ENCODE measurements around the gene POLD4. TPM values are rescaled to one million over a fixed set of nuclear protein-coding genes. Genes with fewer than 3 reads are reported as not detected.

POLD4 gene
- total and polyA plus RNA-seq, 2 of the 13 experiments (the other 11 are each of a cell fraction or from before 2014, with no cell fraction given), result 10.5 to 27.4 TPM

DNA sequence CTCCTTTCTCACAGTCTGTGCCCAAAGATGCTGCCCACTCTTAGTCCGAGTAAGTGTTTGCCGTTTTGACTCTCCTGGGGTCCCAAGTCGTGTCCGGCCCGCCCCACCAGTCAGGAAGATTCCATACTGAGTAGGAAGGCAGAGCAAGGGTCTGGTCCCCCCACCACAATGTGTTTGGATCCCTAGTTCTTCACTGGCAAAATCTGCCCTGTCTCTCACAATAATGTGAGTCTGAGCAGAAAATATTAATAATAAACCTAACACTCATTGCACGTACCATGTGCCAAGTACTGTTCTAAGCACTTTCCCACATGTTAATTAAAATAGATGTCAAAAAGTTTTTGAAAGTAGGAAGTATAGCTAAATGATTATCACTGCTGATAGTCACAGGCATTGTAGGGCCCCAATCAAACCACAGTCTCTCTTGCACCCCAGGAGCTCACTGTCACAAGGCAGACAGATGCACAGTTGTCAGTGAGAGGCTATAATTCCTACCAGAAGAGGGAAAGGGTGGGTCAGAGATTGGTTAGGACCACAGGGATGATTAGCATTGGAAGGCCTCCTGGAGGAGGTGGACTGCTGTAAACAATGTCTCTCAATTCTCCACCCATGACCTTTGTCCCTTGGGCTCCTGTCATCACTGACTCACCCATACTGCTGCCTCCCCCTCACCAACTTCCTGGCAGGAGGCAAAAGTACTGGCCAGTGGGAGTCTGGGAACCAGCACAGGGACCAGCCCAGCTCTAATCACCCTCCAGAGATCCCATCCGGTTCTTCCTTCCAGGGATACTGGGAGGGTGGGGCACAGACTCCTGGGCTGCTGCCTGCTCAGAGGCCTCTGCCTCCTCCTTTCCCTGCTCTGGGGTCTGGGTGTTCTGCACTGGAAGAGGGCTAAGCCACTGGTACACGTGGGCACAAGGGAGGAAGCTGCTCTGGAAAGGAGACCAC lies 1.0 kb upstream of the POLD4 start (continued):
- TF ChIP-seq TCF7 (IDR thresholded peaks at IDR 0.05; ENCODE audit: low read depth), result no peak
- TF ChIP-seq GATA4 (IDR thresholded peaks at IDR 0.05; ENCODE audit: borderline replicate concordance, low read depth), result peak; percentile 16; the same call in 1 of the 2 replicates
- TF ChIP-seq, protein P1, sequence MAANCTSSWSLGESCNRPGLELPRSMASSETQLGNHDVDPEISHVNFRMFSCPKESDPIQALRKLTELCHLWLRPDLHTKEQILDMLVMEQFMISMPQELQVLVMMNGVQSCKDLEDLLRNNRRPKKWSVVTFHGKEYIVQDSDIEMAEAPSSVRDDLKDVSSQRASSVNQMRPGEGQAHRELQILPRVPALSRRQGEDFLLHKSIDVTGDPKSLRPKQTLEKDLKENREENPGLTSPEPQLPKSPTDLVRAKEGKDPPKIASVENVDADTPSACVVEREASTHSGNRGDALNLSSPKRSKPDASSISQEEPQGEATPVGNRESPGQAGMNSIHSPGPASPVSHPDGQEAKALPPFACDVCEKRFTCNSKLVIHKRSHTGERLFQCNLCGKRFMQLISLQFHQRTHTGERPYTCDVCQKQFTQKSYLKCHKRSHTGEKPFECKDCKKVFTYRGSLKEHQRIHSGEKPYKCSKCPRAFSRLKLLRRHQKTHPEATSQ (CRISPR knock-in tag; IDR thresholded peaks at IDR 0.05; ENCODE audit: borderline replicate concordance), result no peak
- peak; percentile 92 for TF ChIP-seq FOXO1 (CRISPR knock-in tag; IDR thresholded peaks at IDR 0.05)
- TF ChIP-seq AGO1 (IDR thresholded peaks at IDR 0.05; ENCODE audit: low read depth, low read length, poor library complexity, severe bottlenecking), result no peak
- TF ChIP-seq ZNF143 (CRISPR knock-in tag; IDR thresholded peaks at IDR 0.05), result peak; percentile 50; the same call in 1 of the 2 replicates
- TF ChIP-seq ZNF772 (CRISPR knock-in tag; IDR thresholded peaks at IDR 0.05), result peak; percentile 67; the same call in 1 of the 2 replicates
- TF ChIP-seq ZNF468 (CRISPR knock-in tag; IDR thresholded peaks at IDR 0.05), result no peak
- peak; percentile 61; the same call in 1 of the 2 replicates for TF ChIP-seq ZNF644 (CRISPR knock-in tag; IDR thresholded peaks at IDR 0.05; ENCODE audit: low read depth)
- TF ChIP-seq SMARCE1 (IDR thresholded peaks at IDR 0.05; ENCODE audit: borderline replicate concordance), result no peak
- TF ChIP-seq SP4 (CRISPR knock-in tag; IDR thresholded peaks at IDR 0.05), result peak; percentile 46
- TF ChIP-seq ZNF570 (CRISPR knock-in tag; IDR thresholded peaks at IDR 0.05; ENCODE audit: borderline replicate concordance), result no peak
- TF ChIP-seq ZFP37 (CRISPR knock-in tag; IDR thresholded peaks at IDR 0.05; ENCODE audit: borderline replicate concordance), result no peak
- peak; percentile 55; the same call in 1 of the 2 replicates for TF ChIP-seq ZNF263 (CRISPR knock-in tag; IDR thresholded peaks at IDR 0.05)
- TF ChIP-seq, protein P2, sequence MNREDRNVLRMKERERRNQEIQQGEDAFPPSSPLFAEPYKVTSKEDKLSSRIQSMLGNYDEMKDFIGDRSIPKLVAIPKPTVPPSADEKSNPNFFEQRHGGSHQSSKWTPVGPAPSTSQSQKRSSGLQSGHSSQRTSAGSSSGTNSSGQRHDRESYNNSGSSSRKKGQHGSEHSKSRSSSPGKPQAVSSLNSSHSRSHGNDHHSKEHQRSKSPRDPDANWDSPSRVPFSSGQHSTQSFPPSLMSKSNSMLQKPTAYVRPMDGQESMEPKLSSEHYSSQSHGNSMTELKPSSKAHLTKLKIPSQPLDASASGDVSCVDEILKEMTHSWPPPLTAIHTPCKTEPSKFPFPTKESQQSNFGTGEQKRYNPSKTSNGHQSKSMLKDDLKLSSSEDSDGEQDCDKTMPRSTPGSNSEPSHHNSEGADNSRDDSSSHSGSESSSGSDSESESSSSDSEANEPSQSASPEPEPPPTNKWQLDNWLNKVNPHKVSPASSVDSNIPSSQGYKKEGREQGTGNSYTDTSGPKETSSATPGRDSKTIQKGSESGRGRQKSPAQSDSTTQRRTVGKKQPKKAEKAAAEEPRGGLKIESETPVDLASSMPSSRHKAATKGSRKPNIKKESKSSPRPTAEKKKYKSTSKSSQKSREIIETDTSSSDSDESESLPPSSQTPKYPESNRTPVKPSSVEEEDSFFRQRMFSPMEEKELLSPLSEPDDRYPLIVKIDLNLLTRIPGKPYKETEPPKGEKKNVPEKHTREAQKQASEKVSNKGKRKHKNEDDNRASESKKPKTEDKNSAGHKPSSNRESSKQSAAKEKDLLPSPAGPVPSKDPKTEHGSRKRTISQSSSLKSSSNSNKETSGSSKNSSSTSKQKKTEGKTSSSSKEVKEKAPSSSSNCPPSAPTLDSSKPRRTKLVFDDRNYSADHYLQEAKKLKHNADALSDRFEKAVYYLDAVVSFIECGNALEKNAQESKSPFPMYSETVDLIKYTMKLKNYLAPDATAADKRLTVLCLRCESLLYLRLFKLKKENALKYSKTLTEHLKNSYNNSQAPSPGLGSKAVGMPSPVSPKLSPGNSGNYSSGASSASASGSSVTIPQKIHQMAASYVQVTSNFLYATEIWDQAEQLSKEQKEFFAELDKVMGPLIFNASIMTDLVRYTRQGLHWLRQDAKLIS (CRISPR knock-in tag; IDR thresholded peaks at IDR 0.05), result no peak
- peak; percentile 26; the same call in 1 of the 2 replicates for TF ChIP-seq POLR2AphosphoS5 (IDR thresholded peaks at IDR 0.05; ENCODE audit: low read depth, low read length)
